Activated gamma-delta T cell treated with anti-CD3 and anti-CD28 coated beads, Interleukin-2, amount 50 U/mL, for 16 hours (primary cell): Measurements from ENCODE around the gene MYO5B.

Source experiments
- DNase-seq: peaks from one replicate; pipeline ENCODE4 v3.0.0-alpha.2; 2020; ENCODE audit warnings: low read depth

MYO5B gene

GRCh38 chr18:49884959-49885358 is 310.0 kb downstream of the MYO5B start:
- no peak for DNase-seq

GRCh38 chr18:49884465-49884864 is 310.5 kb downstream of the MYO5B start:
- no peak for DNase-seq

DNA sequence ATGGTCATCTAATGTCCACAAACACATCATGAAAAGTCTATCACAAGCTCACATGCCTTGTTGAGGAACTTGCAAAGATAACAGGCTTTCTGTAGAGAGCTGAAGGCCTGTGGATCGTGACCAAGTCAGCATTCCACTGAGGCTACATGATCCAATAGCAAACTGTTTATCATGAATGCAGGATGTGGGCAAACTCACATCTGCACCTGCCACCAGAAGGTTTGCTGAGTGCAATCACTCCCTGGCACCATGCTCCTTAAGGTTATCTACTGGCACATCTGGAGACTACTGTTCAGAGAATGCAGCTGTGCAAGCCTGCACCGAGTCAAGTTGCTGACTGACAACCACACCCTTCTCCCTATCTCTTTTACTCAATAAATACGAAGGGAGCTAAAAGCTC is 314.3 kb downstream of the MYO5B start:
- no peak for DNase-seq

DNA sequence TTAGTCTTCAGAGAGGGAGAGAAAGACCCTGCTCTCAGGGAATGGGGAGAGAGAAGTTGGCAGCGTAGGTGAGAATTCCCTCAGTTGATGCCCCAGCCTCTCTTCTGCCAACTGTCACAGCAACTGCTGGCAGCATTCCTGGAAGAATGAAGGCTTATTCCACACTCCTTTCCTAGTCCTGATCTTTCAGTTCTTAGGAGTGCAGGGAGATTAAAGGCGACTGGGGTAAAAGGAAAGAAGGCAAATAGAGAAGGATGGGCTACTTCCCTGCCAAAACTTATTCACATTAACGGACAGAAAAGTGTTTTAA is 315.7 kb downstream of the MYO5B start:
- DNase-seq: no peak

DNA sequence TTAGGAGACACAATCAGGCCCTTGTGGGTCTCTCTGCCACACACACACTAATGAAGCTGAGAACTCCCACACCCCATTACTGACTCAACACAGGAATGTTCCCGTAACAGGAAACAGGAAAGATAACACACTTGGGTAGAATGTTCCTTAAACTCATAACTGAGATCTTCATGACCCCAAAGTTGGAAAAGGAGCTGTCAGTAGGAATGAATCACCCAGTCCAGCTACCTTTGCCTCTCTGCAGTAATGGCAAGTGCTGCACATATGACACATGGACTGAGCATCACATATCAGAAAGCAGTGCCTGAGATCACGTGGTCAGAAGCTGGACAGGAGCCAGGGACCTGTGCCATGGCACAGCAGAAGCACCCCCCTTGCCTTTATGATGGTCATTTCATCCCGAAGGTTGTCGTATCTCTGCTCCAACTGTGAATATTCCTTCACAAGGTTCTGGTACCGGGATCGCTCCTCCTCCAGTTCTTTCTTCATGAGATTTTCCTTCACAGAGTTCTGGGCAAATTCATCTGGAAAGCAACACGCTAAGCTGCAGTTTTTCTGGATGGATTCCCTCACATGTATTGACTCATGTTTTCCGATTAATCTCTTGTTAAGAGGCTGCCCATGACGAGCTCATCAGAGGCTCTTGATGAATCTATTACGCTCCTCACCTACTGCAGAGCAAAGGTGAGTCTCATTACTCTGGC is 316.2 kb downstream of the MYO5B start:
- DNase-seq: no peak

DNA sequence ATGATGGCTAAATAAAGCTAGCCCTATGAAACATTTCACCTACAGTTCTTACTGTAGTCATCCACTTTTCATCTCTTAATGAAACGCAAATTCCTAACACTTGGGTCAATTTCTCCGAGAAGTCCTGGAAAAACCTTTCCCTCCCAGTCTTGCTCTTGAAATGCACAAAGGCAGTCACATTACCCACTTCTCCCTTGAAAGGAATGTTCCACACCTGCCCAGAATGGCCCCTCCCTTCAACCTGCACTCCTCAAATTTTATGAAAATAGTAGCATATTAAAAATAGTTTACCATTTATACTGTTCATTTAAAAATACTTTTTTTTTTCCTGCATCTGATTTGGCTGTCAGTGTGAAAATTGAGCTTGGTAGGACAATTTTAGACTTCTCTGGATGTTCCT is 316.9 kb downstream of the MYO5B start:
- no peak for DNase-seq

GRCh38 chr18:49876536-49876935 is 318.4 kb downstream of the MYO5B start:
- DNase-seq: no peak

DNA sequence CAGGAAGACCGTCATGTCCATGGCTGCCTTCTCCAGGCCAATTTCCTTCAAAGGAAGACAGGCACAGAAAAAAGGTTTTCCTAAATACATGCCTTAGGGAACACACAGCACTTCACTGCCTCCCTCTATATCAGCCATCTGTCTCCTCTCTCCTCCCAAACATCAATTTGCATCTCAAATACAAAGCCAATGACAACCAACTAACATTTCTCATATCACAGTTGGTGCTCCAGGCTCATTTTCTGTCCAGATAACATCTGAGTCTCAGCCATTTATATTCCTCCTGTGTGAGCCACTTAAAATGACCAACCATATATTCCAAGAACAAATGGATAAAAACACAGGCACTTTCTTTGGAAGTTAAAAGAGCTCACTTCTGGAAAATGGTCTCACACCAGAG is 319.2 kb downstream of the MYO5B start:
- DNase-seq: no peak

- no peak for DNase-seq
Observed at GRCh38 chr18:49875155-49875554, 319.8 kb downstream of the MYO5B start.

GRCh38 chr18:49874238-49874637 is 320.7 kb downstream of the MYO5B start:
- no peak for DNase-seq

DNA sequence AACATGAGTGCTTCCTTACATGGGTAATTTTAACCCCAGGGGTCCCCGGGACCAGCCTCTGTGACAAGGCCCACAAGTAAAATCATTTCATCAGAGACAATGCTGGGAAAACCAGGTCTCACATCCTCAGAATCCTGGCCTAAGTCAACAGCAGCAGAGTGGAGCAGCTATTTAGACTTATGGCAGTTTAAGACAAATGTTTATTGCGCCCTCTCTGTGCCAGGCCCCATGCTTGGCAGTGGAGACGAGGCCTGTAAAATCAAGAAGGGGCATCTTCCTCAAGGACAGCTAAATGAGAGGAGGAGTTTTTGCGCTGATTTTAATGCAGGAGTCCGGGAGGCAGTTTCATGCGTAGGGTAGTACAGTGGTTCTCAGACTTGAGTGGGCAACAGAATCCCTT is 325.6 kb downstream of the MYO5B start:
- DNase-seq: no peak

- DNase-seq: no peak
Observed at GRCh38 chr18:49866680-49867079, 328.3 kb downstream of the MYO5B start.

GRCh38 chr18:49865401-49865800 is 329.5 kb downstream of the MYO5B start:
- no peak for DNase-seq

- no peak for DNase-seq
Observed at GRCh38 chr18:49863769-49864621, 331.0 kb downstream of the MYO5B start.

DNA sequence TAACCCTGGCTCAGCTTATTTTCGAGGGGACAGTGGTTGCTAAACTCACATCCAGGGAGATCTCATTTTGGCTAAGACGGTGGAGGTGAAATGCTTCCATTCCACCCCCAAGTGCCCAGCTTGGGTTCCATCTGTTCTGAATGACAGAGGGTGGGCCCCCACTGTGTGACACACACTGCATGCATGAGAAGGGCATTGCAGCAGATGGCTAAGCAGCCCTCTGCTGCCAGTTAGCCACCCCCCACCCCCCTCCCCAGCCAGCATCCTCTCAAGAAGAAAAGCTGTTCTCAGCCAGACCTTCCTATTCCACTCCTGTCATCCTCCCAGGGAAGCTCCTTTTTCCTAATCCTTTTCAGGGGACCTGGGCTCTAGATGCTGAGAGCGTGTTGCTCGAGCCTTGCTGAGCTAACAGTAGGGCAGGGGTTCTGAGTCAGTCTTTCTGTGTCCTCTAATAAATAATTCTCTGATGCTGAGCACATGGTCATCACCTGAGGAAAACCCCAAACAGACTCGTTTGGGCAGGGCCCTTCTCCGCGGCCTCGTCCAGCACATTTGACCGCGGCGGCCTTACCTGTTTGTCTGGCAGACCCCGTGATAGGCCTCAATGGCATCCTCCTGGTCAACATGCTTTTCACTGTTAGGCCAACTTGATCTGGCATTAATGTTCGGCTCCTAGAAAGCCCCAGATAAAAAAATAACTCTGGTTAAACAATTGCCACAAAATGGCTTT is 332.1 kb downstream of the MYO5B start:
- DNase-seq: no peak

DNA sequence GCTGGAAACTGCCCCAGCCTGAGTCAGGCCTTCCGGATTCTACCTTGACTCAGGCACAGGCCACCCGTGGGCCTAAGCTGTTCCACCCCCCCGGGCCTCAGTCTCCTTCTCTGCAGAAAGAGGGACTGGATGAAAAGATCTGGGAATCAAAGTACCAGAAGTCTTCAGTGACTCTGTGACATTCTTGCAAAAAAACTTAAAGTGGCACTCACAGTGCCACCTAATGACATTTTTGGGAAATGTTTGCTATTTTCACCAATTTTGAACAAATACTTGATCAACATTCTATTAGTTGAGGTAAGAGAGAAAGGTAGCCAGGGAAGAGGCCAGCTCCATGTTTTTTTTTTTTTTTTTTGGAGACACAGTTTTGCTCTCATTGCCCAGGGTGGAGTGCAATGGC is 333.3 kb downstream of the MYO5B start:
- DNase-seq: no peak

- no peak for DNase-seq
Observed at GRCh38 chr18:49859725-49860124, 335.2 kb downstream of the MYO5B start.

GRCh38 chr18:49859021-49859359 is 336.0 kb downstream of the MYO5B start:
- DNase-seq: no peak

DNA sequence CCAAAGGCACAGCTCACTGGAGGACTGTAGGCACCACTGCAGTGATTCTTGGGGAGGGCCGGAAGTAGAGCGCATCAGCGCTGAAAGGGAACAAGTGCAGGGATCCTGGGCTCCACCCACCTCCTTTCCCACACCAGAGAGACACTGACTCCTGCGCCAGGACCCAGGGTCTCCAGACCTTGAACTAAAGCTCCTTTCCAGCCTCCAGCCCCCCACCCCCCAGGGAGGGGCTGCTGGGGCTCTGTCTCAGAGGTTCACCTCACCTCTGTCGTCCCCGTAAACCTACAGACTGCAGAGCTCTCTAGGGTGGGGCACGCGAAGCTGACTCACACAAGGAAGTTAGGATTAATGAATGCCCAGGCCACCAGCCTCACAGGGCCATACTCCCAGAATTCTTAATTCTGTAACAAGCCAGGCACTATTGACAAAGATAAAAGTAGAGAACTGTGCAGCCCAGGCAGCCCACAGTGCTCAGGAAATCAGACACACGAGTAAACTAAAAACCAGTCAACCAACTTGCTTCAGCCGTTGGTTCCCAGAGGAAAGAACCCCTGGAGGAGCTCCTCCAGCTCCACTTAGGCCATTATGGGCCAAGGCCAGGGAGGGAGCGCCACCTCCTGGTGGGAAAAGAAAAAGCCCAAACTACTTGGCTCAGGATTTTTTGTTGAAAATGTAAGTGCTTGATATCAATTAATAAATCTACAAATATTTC is 336.5 kb downstream of the MYO5B start:
- peak; percentile 28 for DNase-seq

- DNase-seq: no peak
Observed at GRCh38 chr18:49857708-49858107, 337.2 kb downstream of the MYO5B start.

DNA sequence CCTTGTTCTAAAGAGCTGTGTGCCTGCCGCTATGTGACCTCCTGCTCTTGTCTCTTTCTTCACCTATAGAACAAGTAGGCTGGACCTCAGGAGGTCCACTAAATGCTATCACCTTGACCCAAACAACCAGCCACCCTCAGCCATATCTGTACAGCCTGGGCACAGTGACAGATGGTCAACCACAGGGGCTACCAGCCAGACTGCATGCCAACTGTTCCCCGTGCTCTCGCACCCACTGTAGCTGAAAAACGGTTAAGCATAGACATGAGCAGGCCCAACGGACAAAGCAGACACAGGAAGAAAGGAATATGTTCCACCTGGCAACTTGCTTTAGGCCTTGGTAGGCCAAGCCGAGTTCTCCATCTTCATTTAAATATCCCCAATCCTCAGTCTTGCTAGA is 338.5 kb downstream of the MYO5B start:
- no peak for DNase-seq

DNA sequence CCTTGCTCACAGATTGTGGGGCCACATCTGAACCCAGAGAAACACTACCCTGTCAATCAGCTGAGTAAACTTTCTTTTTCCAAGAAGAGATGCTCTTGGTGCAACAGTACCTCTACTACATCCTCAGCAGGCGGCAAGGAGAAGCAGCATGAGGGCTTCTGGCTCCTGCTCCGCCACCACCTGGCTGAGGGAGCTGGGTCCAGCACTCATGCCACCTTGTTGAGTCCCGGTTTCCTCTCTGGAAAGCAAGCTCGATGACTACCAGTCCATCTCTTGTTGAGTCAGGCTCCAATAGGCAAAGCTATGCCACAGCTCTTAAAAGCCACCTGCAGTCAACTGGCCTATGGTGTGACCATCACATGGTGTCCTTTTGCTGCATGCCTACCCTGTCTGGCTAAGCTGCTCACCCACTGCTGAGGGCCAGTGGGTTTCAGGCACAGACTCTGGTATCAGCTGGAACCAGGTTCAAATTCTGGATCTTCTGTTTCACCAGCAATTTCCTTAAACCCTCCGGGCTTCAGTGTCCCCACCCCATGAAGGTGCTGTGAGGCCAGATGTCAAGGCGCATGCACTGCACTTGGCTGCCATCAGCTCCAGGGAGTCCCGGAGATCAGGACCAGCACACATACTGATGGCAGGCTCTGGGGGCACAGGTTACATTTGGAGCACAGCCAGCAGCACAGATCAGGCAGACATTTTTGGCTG is 339.1 kb downstream of the MYO5B start:
- DNase-seq: no peak
